IPS-NIHi11 (cell line): ENCODE results near the gene LTBP1.

ENCODE experiments used
- DNase-seq: peaks from one replicate; pipeline ENCODE4 v3.0.0; 2012; ENCODE audit warnings: mixed read lengths, low spot score

LTBP1 gene

GRCh38 chr2:33083699-33084387, 137.1 kb downstream of the LTBP1 start:
- DNase-seq, result no peak

GRCh38 chr2:33084433-33084832, 137.7 kb downstream of the LTBP1 start:
- DNase-seq, result no peak

GRCh38 chr2:33085646-33086045, 138.9 kb downstream of the LTBP1 start:
- no peak for DNase-seq

GRCh38 chr2:33086400-33087015, 139.8 kb downstream of the LTBP1 start:
- no peak for DNase-seq

GRCh38 chr2:33090553-33091134, 143.9 kb downstream of the LTBP1 start:
- DNase-seq, result no peak

GRCh38 chr2:33091541-33092123, 144.9 kb downstream of the LTBP1 start:
- DNase-seq, result no peak

- DNase-seq, result no peak
Measured at GRCh38 chr2:33093283-33093993, 146.7 kb downstream of the LTBP1 start.

GRCh38 chr2:33094303-33094702, 147.6 kb downstream of the LTBP1 start:
- no peak for DNase-seq

GRCh38 chr2:33099989-33100388, 153.2 kb downstream of the LTBP1 start:
- DNase-seq, result no peak

- no peak for DNase-seq
Measured at GRCh38 chr2:33100921-33101320, 154.2 kb downstream of the LTBP1 start.

GRCh38 chr2:33104052-33104623, 157.4 kb downstream of the LTBP1 start:
- no peak for DNase-seq

GRCh38 chr2:33104726-33105125, 158.0 kb downstream of the LTBP1 start:
- no peak for DNase-seq

GRCh38 chr2:33106115-33106514, 159.4 kb downstream of the LTBP1 start:
- no peak for DNase-seq

- no peak for DNase-seq
Measured at GRCh38 chr2:33107690-33108482, 161.1 kb downstream of the LTBP1 start.

GRCh38 chr2:33108483-33109443, 162.0 kb downstream of the LTBP1 start:
- DNase-seq, result no peak

- no peak for DNase-seq
Measured at GRCh38 chr2:33110461-33110860, 163.7 kb downstream of the LTBP1 start.

GRCh38 chr2:33111002-33111446, 164.3 kb downstream of the LTBP1 start:
- DNase-seq, result no peak

- no peak for DNase-seq
Measured at GRCh38 chr2:33115196-33115595, 168.4 kb downstream of the LTBP1 start.

GRCh38 chr2:33115728-33116127, 169.0 kb downstream of the LTBP1 start:
- no peak for DNase-seq

GRCh38 chr2:33116799-33117198, 170.0 kb downstream of the LTBP1 start:
- no peak for DNase-seq
